Fibroblast of skin of scalp (primary cell): ENCODE results near the gene RNF150. TPM values are rescaled to one million over a fixed set of nuclear protein-coding genes. Genes with fewer than 3 reads are reported as not detected.
"Not testable (repeated sequence)": the region's sequence is repeated elsewhere in the genome, so short reads cannot be mapped to it uniquely, and the experiment has no call there.

Source experiments
- DNase-seq: peaks from one replicate; pipeline ENCODE4 v3.0.0-alpha.2; 2013
- polyA plus RNA-seq, 2 experiments: library from polyadenylated mRNA; unstranded; fragments of 120-200 nt; gene quantifications; one replicate each; pipeline ENCODE4 v1.2.1, GENCODE V29; 2013; ENCODE audit not compliant: insufficient read length in 2 of 2

Gene RNF150
- polyA plus RNA-seq (2013, experiment 1 of 2; ENCODE audit: insufficient read length): 13.0 TPM
- 16.1 TPM for polyA plus RNA-seq (2013, experiment 2 of 2; ENCODE audit: insufficient read length)

GRCh38 chr4:141133146-141133998, at the start of gene RNF150:
Gene RNF150 (minus strand): TSS chr4:141133469.
- DNase-seq: peak; percentile 94

GRCh38 chr4:141180991-141181761, 47.9 kb upstream of the RNF150 start:
- DNase-seq: no peak

- no peak for DNase-seq
Measured at GRCh38 chr4:141179474-141180373, 46.5 kb upstream of the RNF150 start.

GRCh38 chr4:141177171-141177570, 43.9 kb upstream of the RNF150 start:
- DNase-seq: no peak

- no peak for DNase-seq
Measured at GRCh38 chr4:141174457-141174856, 41.2 kb upstream of the RNF150 start.

GRCh38 chr4:141170671-141171070, 37.4 kb upstream of the RNF150 start:
- DNase-seq: no peak

GRCh38 chr4:141169391-141169790, 36.1 kb upstream of the RNF150 start:
- DNase-seq: no peak

- not testable (repeated sequence) for DNase-seq
Measured at GRCh38 chr4:141165001-141165400, 31.7 kb upstream of the RNF150 start.

- DNase-seq: no peak
Measured at GRCh38 chr4:141159027-141159426, 25.8 kb upstream of the RNF150 start.

- peak; percentile 49 for DNase-seq
Measured at GRCh38 chr4:141158219-141158618, 24.9 kb upstream of the RNF150 start.

GRCh38 chr4:141155586-141155985, 22.3 kb upstream of the RNF150 start:
- DNase-seq: no peak

- no peak for DNase-seq
Measured at GRCh38 chr4:141154725-141155124, 21.5 kb upstream of the RNF150 start.

GRCh38 chr4:141153751-141154510, 20.7 kb upstream of the RNF150 start:
- DNase-seq: no peak

GRCh38 chr4:141144207-141144606, 10.9 kb upstream of the RNF150 start:
- DNase-seq: no peak

GRCh38 chr4:141142423-141142822, 9.2 kb upstream of the RNF150 start:
- no peak for DNase-seq

GRCh38 chr4:141140391-141141200, 7.3 kb upstream of the RNF150 start:
- no peak for DNase-seq

GRCh38 chr4:141133999-141134995, 1.0 kb upstream of the RNF150 start:
- peak; percentile 31 for DNase-seq

- peak; percentile 57 for DNase-seq
Measured at GRCh38 chr4:141132709-141133145, 542 bp downstream of the RNF150 start.

GRCh38 chr4:141132072-141132708, 1.1 kb downstream of the RNF150 start:
- no peak for DNase-seq
